GM18907 (cell line): Measurements from ENCODE around the gene ATP6V1G3.
"Not testable (repeated sequence)": the region's sequence is repeated elsewhere in the genome, so short reads cannot be mapped to it uniquely, and the experiment has no call there.

Experiments
- ATAC-seq: cut with Tn5 transposase; IDR thresholded peaks from one replicate; pipeline ENCODE4 v1.9.1; 2021; ENCODE audit warnings: mild to moderate bottlenecking, moderate library complexity; ENCODE audit not compliant: unreplicated experiment

Gene ATP6V1G3

DNA sequence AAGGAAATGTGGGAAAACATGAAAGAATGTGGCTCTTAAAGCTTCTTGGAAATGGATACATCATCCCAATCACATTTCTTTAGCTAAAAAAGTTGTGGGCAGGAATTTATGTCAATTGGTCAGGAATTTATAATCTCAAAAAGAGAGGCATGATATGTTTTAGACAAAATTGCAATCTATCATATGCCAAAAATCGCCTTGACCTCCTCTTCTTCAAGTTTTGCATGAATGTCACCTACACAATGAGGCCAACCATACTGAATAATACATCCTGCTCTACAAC, 42.4 kb downstream of the ATP6V1G3 start:
- ATAC-seq = no peak

- no peak for ATAC-seq
Observed at GRCh38 chr1:198497326-198498102, 43.0 kb downstream of the ATP6V1G3 start.

GRCh38 chr1:198496216-198497143, 44.0 kb downstream of the ATP6V1G3 start:
- ATAC-seq = no peak

DNA sequence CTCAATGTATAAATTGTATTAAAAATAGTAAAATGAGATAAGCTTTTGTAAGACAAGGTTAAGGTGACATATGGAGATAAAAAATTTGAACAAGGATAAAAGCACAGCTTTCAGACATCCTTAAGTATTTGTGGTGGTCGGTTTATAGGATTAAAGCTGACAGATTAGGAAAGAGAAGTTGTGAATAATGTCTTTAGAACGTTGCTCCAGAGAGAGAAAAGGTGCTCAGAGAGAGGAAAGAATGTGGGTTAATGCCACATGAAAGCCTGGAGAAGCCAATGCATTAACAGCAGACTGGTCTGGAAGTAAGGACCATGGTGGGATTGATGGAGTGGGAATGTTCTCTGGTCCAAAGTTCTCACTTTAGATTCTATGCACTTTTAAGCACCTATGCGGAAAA, 44.8 kb downstream of the ATP6V1G3 start:
- ATAC-seq = no peak

GRCh38 chr1:198494658-198495103, 45.8 kb downstream of the ATP6V1G3 start:
- ATAC-seq = no peak

- ATAC-seq = no peak
Observed at GRCh38 chr1:198494139-198494538, 46.3 kb downstream of the ATP6V1G3 start.

GRCh38 chr1:198493329-198493728, 47.2 kb downstream of the ATP6V1G3 start:
- no peak for ATAC-seq

DNA sequence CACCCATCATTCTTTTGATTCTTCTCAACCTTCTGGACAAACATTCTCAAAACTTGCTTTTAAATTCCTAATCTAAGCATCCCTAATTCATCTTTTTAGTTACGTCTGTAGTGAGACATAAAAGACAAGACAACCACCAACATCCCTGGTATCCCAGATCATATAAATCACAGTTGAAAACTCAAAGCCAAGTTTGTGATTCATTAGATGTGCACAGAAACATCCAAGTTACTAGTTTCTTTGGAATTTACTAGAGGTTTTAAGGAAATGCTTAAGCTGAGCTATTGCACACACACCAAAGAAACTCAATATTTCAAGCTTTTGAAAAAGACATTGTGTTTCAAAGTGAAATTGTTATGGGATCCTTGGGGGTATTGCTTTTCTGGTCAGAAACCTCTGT, 47.6 kb downstream of the ATP6V1G3 start:
- ATAC-seq = no peak

GRCh38 chr1:198491596-198491995, 48.9 kb downstream of the ATP6V1G3 start:
- no peak for ATAC-seq

- no peak for ATAC-seq
Observed at GRCh38 chr1:198491028-198491427, 49.5 kb downstream of the ATP6V1G3 start.

DNA sequence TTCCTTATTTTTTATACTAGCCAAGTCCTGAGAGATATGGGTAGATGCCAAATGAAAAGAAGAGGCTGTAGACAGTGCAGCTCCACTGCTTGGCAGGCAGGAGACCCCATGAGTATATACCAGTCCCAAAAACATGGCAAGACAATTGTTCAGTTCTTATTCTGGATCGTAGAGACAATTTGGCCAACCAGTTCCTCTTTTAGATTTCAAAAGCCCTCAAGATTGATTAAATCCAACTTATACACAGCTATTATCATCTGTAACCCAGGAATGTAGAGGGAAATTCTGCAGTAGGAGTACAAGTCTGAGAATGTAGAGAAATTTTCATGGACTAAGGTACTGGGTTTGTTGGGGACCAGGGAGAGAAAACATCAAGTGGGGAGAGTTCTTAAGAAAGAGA, 50.3 kb downstream of the ATP6V1G3 start:
- ATAC-seq = no peak

DNA sequence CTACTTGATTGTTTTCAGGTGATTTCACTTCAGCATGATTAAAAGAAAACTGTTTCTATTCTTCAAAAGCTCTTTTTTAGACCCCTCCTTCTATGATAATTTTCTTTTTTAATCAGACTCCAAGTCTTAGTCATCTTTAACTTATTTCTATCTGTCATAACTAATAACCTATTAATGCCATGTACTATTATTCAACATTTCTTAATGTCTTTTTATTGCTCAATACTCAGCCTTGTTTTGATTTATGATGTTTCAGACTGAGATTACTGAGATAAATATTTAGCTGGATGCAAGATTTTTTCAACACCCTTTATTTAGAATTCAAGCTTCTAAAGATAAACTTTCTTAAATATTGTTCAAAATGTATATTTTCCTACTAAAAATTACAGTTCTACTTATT, 53.6 kb downstream of the ATP6V1G3 start:
- ATAC-seq = no peak

GRCh38 chr1:198483645-198484044, 56.8 kb downstream of the ATP6V1G3 start:
- ATAC-seq = no peak

DNA sequence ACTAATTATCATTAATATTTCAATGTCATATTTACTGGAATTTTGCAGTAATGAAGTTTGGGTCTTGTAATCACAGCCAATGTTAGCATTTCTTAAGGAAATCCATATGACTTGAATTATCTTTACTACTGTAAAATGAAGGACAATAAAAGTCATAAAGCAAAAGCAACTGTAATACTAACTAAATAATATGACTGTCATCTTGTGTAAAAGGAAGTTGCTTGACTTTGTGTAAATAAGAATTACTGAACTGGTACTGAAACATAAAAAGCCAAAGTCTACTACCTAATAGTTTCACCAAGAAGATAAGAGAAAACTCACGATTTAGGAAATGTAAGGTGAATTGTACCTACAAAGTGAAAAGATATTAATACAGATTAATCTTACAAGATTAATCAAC, 57.5 kb downstream of the ATP6V1G3 start:
- ATAC-seq = no peak

- no peak for ATAC-seq
Observed at GRCh38 chr1:198481661-198482060, 58.8 kb downstream of the ATP6V1G3 start.

DNA sequence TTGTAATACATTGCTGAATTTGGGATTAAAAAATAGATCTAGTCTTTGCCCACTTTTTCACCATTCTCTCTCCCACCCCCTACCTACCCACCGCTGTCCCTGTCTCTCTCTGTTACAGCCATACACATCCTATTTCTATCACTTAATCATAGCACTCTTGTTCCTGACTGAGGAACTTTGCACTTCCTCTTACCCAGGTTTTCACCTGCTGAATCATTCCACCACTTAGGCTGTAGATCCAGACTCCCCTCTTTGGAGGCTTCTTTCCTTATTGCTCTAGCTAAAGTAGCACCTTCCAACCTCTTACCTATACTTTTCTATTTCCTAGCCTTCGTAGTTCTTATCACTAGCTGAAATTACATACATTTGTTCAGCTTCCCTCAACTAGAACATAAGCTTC, 59.6 kb downstream of the ATP6V1G3 start:
- no peak for ATAC-seq

GRCh38 chr1:198477354-198477753, 63.1 kb downstream of the ATP6V1G3 start:
- ATAC-seq = not testable (repeated sequence)
